Body of pancreas (tissue), 4 donors: Measurements from ENCODE around the gene NDUFC1.

Source experiments
- POLR2A ChIP-seq, 3 donors: fragments of 450-650 bp; IDR thresholded peaks; one replicate each; pipeline ENCODE4 v1.6.1; 2016; ENCODE audit warnings: antibody characterized with exemption in 3 of 3, mild to moderate bottlenecking in 2 of 3
- TF ChIP-seq, protein P1 (sequence below), 7 experiments: fragments of 450-650 bp in 4 of 7; fragments of 200-600 bp in 3 of 7; sonication (generic) in 3 of 7; IDR thresholded peaks; one replicate each; pipeline ENCODE4 v1.5.1; 2016 to 2019; ENCODE audit warnings: antibody characterized with exemption in 7 of 7

DNA sequence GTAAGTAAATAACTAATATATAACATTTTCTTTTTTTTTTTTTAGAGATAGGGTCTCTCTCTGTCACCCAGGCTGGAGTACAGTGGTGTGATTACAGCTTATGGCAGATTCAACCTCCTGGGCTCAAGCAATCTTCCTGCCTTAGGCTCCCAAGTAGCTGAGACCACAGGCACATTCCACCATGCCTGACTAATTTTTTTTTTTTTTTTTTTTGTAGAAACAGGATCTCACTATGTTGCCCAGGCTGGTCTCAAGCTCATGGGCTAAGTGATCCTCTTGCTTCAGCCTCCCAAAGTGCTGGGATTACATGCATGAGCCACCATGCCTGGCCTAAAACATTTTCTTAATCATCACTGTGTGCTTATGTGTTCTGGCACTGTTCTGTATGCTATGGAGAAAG is 55.0 kb downstream of the NDUFC1 start:
- TF ChIP-seq, protein P1, sequence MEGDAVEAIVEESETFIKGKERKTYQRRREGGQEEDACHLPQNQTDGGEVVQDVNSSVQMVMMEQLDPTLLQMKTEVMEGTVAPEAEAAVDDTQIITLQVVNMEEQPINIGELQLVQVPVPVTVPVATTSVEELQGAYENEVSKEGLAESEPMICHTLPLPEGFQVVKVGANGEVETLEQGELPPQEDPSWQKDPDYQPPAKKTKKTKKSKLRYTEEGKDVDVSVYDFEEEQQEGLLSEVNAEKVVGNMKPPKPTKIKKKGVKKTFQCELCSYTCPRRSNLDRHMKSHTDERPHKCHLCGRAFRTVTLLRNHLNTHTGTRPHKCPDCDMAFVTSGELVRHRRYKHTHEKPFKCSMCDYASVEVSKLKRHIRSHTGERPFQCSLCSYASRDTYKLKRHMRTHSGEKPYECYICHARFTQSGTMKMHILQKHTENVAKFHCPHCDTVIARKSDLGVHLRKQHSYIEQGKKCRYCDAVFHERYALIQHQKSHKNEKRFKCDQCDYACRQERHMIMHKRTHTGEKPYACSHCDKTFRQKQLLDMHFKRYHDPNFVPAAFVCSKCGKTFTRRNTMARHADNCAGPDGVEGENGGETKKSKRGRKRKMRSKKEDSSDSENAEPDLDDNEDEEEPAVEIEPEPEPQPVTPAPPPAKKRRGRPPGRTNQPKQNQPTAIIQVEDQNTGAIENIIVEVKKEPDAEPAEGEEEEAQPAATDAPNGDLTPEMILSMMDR (IDR thresholded peaks at IDR 0.05): no peak
- no peak for TF ChIP-seq POLR2A (IDR thresholded peaks at IDR 0.05)
